Endothelial cell of umbilical vein (primary cell): ENCODE data around the gene TMEM186. TPM values are rescaled to one million over a fixed set of nuclear protein-coding genes. Genes with fewer than 3 reads are reported as not detected.

Source experiments
- BruUV-seq: library from RNA; stranded (reverse); fragments of 400-500 nt; replicated peaks from 2 replicates; lab custom pipeline; 2021; lab: Mats Ljungman, UMichigan
- CTCF ChIA-PET: fragments of 300-600, 350-600 bp; sonication (Branson Sonifier 250); formaldehyde crosslinking; loops from one replicate; lab custom pipeline; 2021; ENCODE audit warnings: antibody characterized with exemption, inconsistent platforms; lab: Charles Lee
- POLR2A ChIA-PET: fragments of 300-600, 350-600 bp; sonication (Branson Sonifier 250); formaldehyde crosslinking; loops from one replicate; lab custom pipeline; 2021; ENCODE audit warnings: antibody characterized with exemption, inconsistent platforms; lab: Charles Lee
- DNase-seq: peaks from one replicate; pipeline ENCODE4 v3.0.0-alpha.2; 2011; ENCODE audit warnings: low read depth, low spot score
- FAIRE-seq: peaks from 2 replicates; lab custom pipeline; 2011; peaks lifted over from hg19 to GRCh38; lab: Jason Lieb, UNC
- H2AFZ ChIP-seq: 2 replicates; pipeline ENCODE4 v1.6.0; 2012; ENCODE audit warnings: low read depth, low read length, control low read depth, inconsistent platforms
- H3K27ac ChIP-seq: 2 replicates; pipeline ENCODE4 v1.5.1; 2011; ENCODE audit warnings: low read depth, mild to moderate bottlenecking, control low read depth, low read length, moderate library complexity; ENCODE audit not compliant: insufficient read depth
- H3K27me3 ChIP-seq, 2 experiments: 2 replicates each; pipeline versions ENCODE4 v1.6.0 to v1.6.1; 2011; ENCODE audit warnings: low read length in 2 of 2, mixed read lengths in 1 of 2; ENCODE audit not compliant: control insufficient read depth in 2 of 2, insufficient read depth in 2 of 2
- H3K36me3 ChIP-seq, 2 experiments: 2 replicates in 1 of 2; 3 replicates in 1 of 2; pipeline ENCODE4 v1.5.1; 2011; ENCODE audit warnings: low read length in 2 of 2, mild to moderate bottlenecking in 1 of 2, moderate library complexity in 1 of 2; ENCODE audit not compliant: control insufficient read depth in 2 of 2, insufficient read depth in 2 of 2; ENCODE audit errors: extremely low read depth in 1 of 2
- H3K4me1 ChIP-seq: 3 replicates; pipeline ENCODE4 v1.5.1; 2011; ENCODE audit warnings: mild to moderate bottlenecking, low read length; ENCODE audit not compliant: control insufficient read depth, insufficient read depth; ENCODE audit errors: extremely low read depth
- H3K4me2 ChIP-seq: 2 replicates; pipeline ENCODE4 v1.6.1; 2011; ENCODE audit warnings: low read length, control low read depth, mixed read lengths; ENCODE audit not compliant: insufficient read depth
- H3K4me3 ChIP-seq, 3 experiments: fragments of 200-600 bp in 1 of 3; sonication (generic), shearing (Covaris generic) in 1 of 3; replicated peaks in 1 of 3; 2 replicates each; pipeline ENCODE4 v1.5.1; 2011 to 2016; ENCODE audit warnings: control low read depth in 3 of 3, low read length in 3 of 3, mild to moderate bottlenecking in 2 of 3, inconsistent platforms in 1 of 3, low read depth in 1 of 3, moderate library complexity in 1 of 3; ENCODE audit not compliant: insufficient read depth in 1 of 3
- H3K79me2 ChIP-seq: 2 replicates; pipeline ENCODE4 v1.6.0; 2012; ENCODE audit warnings: low read length, inconsistent platforms; ENCODE audit not compliant: control insufficient read depth, insufficient read depth
- H3K9ac ChIP-seq: replicated peaks from 2 replicates; pipeline ENCODE3; 2011; ENCODE audit warnings: low read length, control low read depth; ENCODE audit not compliant: insufficient read depth; ENCODE audit errors: extremely low read depth
- H3K9me1 ChIP-seq: replicated peaks from 3 replicates; pipeline ENCODE4 v1.6.0; 2011; ENCODE audit warnings: mild to moderate bottlenecking, low read length; ENCODE audit not compliant: control insufficient read depth, insufficient read depth; ENCODE audit errors: extremely low read depth
- H3K9me3 ChIP-seq: replicated peaks from 2 replicates; pipeline ENCODE4 v1.5.1; 2012; ENCODE audit warnings: low read length, inconsistent platforms; ENCODE audit not compliant: control insufficient read depth, insufficient read depth
- H4K20me1 ChIP-seq: replicated peaks from 2 replicates; pipeline ENCODE3; 2011; ENCODE audit warnings: mild to moderate bottlenecking, low read length; ENCODE audit not compliant: control insufficient read depth, insufficient read depth; ENCODE audit errors: extremely low read depth
- EZH2 ChIP-seq: IDR thresholded peaks from 2 replicates; pipeline ENCODE4 v1.6.1; 2012; ENCODE audit warnings: borderline replicate concordance, low read depth, mild to moderate bottlenecking, moderate library complexity, low read length, inconsistent platforms; ENCODE audit not compliant: severe bottlenecking
- FOS ChIP-seq: IDR thresholded peaks from 2 replicates; pipeline ENCODE4 v1.6.1; 2011; ENCODE audit warnings: mild to moderate bottlenecking, low read length, moderate library complexity, borderline replicate concordance; ENCODE audit not compliant: insufficient read depth
- GATA2 ChIP-seq: IDR thresholded peaks from 2 replicates; pipeline ENCODE4 v1.7.0; 2011; ENCODE audit warnings: low read depth, mild to moderate bottlenecking, moderate library complexity, mixed read lengths, low read length; ENCODE audit not compliant: insufficient read length, insufficient read depth
- JUN ChIP-seq: IDR thresholded peaks from 2 replicates; pipeline ENCODE4 v1.6.1; 2011; ENCODE audit warnings: borderline replicate concordance, low read depth; ENCODE audit not compliant: insufficient read length, insufficient read depth
- MYC ChIP-seq: IDR thresholded peaks from one replicate; pipeline ENCODE4 v1.6.1; 2011; ENCODE audit warnings: mild to moderate bottlenecking, low read depth, low read length
- POLR2A ChIP-seq: IDR thresholded peaks from 2 replicates; pipeline ENCODE4 v1.6.1; 2012; ENCODE audit warnings: low read depth, mild to moderate bottlenecking, control low read depth, low read length
- POLR2AphosphoS5 ChIP-seq: IDR thresholded peaks from 2 replicates; pipeline ENCODE4 v1.6.1; 2012; ENCODE audit warnings: low read depth, mild to moderate bottlenecking, control low read depth, low read length, moderate library complexity; ENCODE audit not compliant: insufficient read depth
- dilution Hi-C: fragments of 300-500 bp; cut with MboI; formaldehyde crosslinking; loops from one replicate; pipeline ENCODE4 v1.15.0; 2019; ENCODE audit warnings: low sequenced_read_pairs; ENCODE audit not compliant: extremely low pct_ligation_motif_present
- intact Hi-C: fragments of 100-400 bp; cut with micrococcal nuclease; formaldehyde crosslinking; loops from one replicate; pipeline ENCODE4 v1.10.0; 2022
- polyA plus RNA-seq, 4 experiments: library from polyadenylated mRNA; depleted of rRNA in 3 of 4; stranded (reverse) in 3 of 4; unstranded in 1 of 4; fragments of >200 nt; gene quantifications; 2 replicates each; pipeline versions ENCODE4 v1.2.1 to v1.2.3, GENCODE V29; 2011 to 2012; ENCODE audit warnings: missing spikeins in 1 of 4
- total RNA-seq: library from RNA; stranded (reverse); gene quantifications from 2 replicates; pipeline ENCODE4 v1.2.3, GENCODE V29; 2021
- TF ChIP-seq, protein P1 (sequence below): IDR thresholded peaks from 2 replicates; pipeline ENCODE4 v1.6.1; 2011; ENCODE audit not compliant: insufficient read depth, insufficient read length
- TF ChIP-seq, protein P2 (sequence below), 2 donors: IDR thresholded peaks; 1 replicate in 1 of 2; 2 replicates in 1 of 2; pipeline ENCODE4 v1.5.1; 2011; ENCODE audit warnings: low read length in 2 of 2, mild to moderate bottlenecking in 2 of 2, moderate library complexity in 2 of 2, control low read depth in 1 of 2, inconsistent platforms in 1 of 2, low read depth in 1 of 2; ENCODE audit not compliant: insufficient read depth in 1 of 2; ENCODE audit errors: extremely low read depth in 1 of 2

The TMEM186 gene
- total and polyA plus RNA-seq, 2 donors (not counting 3 experiments of a cell fraction or from before 2014, with no cell fraction given): 8.0 to 9.6 TPM

- H3K36me3 ChIP-seq: peaks cover 17 to 24% of the 10 kb centered on the region in 2 experiments
- BruUV-seq: no TSS peak
- peaks cover 6% of the 10 kb centered on the region for H4K20me1 ChIP-seq
- H2AFZ ChIP-seq: no peak overlapping the region
- H3K9ac ChIP-seq: no peak overlapping the region
- no peaks in the 10 kb centered on the region for H3K27me3 ChIP-seq
- ChIA-PET POLR2A (no interaction called here), CTCF (interaction anchor here (1.3 to 2.7 kb wide), 2 partner anchors 18 to 79 kb away, joined by 3 to 15 read pairs; no protein-coding TSS in a partner anchor)
- H3K9me3 ChIP-seq: no peaks in the 10 kb centered on the region
- peaks cover 21% of the 10 kb centered on the region for H3K4me1 ChIP-seq
- intact Hi-C loops: no loop called here
- no peak for DNase-seq
- H3K9me1 ChIP-seq: no peaks in the 10 kb centered on the region
- peaks cover 73% of the 10 kb centered on the region for H3K79me2 ChIP-seq
- H3K4me2 ChIP-seq: no peak overlapping the region
- H3K4me3 ChIP-seq: no peak overlapping the region
- no peak for FAIRE-seq
- dilution Hi-C loops: no loop called here
- TF ChIP-seq POLR2A (no peak), MYC (no peak), FOS (no peak), POLR2AphosphoS5 (no peak), EZH2 (no peak), GATA2 (no peak), JUN (no peak)
- TF ChIP-seq, protein P1, sequence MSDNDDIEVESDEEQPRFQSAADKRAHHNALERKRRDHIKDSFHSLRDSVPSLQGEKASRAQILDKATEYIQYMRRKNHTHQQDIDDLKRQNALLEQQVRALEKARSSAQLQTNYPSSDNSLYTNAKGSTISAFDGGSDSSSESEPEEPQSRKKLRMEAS: no peak
- TF ChIP-seq, protein P2, sequence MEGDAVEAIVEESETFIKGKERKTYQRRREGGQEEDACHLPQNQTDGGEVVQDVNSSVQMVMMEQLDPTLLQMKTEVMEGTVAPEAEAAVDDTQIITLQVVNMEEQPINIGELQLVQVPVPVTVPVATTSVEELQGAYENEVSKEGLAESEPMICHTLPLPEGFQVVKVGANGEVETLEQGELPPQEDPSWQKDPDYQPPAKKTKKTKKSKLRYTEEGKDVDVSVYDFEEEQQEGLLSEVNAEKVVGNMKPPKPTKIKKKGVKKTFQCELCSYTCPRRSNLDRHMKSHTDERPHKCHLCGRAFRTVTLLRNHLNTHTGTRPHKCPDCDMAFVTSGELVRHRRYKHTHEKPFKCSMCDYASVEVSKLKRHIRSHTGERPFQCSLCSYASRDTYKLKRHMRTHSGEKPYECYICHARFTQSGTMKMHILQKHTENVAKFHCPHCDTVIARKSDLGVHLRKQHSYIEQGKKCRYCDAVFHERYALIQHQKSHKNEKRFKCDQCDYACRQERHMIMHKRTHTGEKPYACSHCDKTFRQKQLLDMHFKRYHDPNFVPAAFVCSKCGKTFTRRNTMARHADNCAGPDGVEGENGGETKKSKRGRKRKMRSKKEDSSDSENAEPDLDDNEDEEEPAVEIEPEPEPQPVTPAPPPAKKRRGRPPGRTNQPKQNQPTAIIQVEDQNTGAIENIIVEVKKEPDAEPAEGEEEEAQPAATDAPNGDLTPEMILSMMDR (IDR thresholded peaks at IDR 0.05; ENCODE audit: extremely low read depth in 1 of 2, insufficient read depth in 1 of 2, low read depth in 1 of 2, low read length in 2 of 2): no peak
- no peak overlapping the region for H3K27ac ChIP-seq
Measured at GRCh38 chr16:8801701-8802100, 4.3 kb upstream of the TMEM186 start.
